OCI-LY1 (cell line): ENCODE data around the gene WNK2.

Experiments used
- H2AFZ ChIP-seq: fragments of 200-600 bp; sonication (generic), shearing (Covaris generic); 2 replicates; pipeline ENCODE4 v1.6.0; 2014; ENCODE audit warnings: antibody characterized with exemption, mild to moderate bottlenecking, low read length
- H3F3A ChIP-seq: fragments of 200-600 bp; sonication (generic), shearing (Covaris generic); 2 replicates; pipeline ENCODE4 v1.6.0; 2014; ENCODE audit warnings: mild to moderate bottlenecking, antibody characterized with exemption, low read length, moderate library complexity; ENCODE audit not compliant: insufficient read depth
- H3K27ac ChIP-seq: fragments of 200-600 bp; sonication (generic); 2 replicates; pipeline ENCODE4 v1.5.1; 2014; ENCODE audit warnings: low read length, mixed run types, mild to moderate bottlenecking, low read depth; ENCODE audit not compliant: poor library complexity, severe bottlenecking
- H3K27me3 ChIP-seq: fragments of 200-600 bp; sonication (generic); 2 replicates; pipeline ENCODE4 v1.6.0; 2014; ENCODE audit warnings: antibody characterized with exemption, mild to moderate bottlenecking, low read length, moderate library complexity; ENCODE audit not compliant: insufficient read depth
- H3K36me3 ChIP-seq: fragments of 200-600 bp; sonication (generic); 2 replicates; pipeline ENCODE4 v1.6.1; 2014; ENCODE audit warnings: mild to moderate bottlenecking, antibody characterized with exemption, low read length, moderate library complexity, mixed read lengths; ENCODE audit not compliant: insufficient read depth
- H3K4me1 ChIP-seq: fragments of 200-600 bp; sonication (generic); 2 replicates; pipeline ENCODE4 v1.5.1; 2014; ENCODE audit warnings: mild to moderate bottlenecking, low read length, moderate library complexity; ENCODE audit not compliant: insufficient read depth, severe bottlenecking
- H3K4me2 ChIP-seq: fragments of 200-600 bp; sonication (generic), shearing (Covaris generic); 2 replicates; pipeline ENCODE4 v1.6.1; 2014; ENCODE audit warnings: low read length
- H3K4me3 ChIP-seq: fragments of 200-600 bp; sonication (generic); 2 replicates; pipeline ENCODE4 v1.5.1; 2014; ENCODE audit warnings: low read length, low read depth, mild to moderate bottlenecking, mixed read lengths; ENCODE audit not compliant: poor library complexity, severe bottlenecking
- H3K79me2 ChIP-seq: fragments of 200-600 bp; shearing (Covaris generic); 2 replicates; pipeline ENCODE4 v1.6.1; 2016; ENCODE audit warnings: mixed run types, low read length, mixed read lengths; ENCODE audit not compliant: insufficient read depth
- H3K9ac ChIP-seq: fragments of 200-600 bp; sonication (generic), shearing (Covaris generic); 2 replicates; pipeline ENCODE4 v1.6.1; 2014; ENCODE audit warnings: mild to moderate bottlenecking, low read length, mixed read lengths
- H3K9me2 ChIP-seq: fragments of 200-600 bp; sonication (generic), shearing (Covaris generic); 2 replicates; pipeline ENCODE4 v1.6.1; 2014; ENCODE audit warnings: low read depth, mild to moderate bottlenecking, low read length, mixed read lengths
- H3K9me3 ChIP-seq: fragments of 200-600 bp; shearing (Covaris generic); 2 replicates; pipeline ENCODE4 v1.6.1; 2014; ENCODE audit warnings: low read length, mixed read lengths
- H4K20me1 ChIP-seq: fragments of 200-600 bp; sonication (generic), shearing (Covaris generic); 2 replicates; pipeline ENCODE4 v1.6.0; 2016; ENCODE audit warnings: mild to moderate bottlenecking, low read length; ENCODE audit not compliant: insufficient read depth
- CTCF ChIP-seq: fragments of 200-600 bp; sonication (generic), shearing (Covaris generic); IDR thresholded peaks from 2 replicates; pipeline ENCODE4 v1.5.1; 2017; ENCODE audit warnings: mild to moderate bottlenecking, antibody characterized with exemption, low read length, moderate library complexity, mixed read lengths
- EZH2 ChIP-seq: fragments of 200-600 bp; sonication (generic), shearing (Covaris generic); IDR thresholded peaks from 2 replicates; pipeline ENCODE4 v1.8.0; 2017; ENCODE audit warnings: borderline replicate concordance, mixed run types, mild to moderate bottlenecking, antibody characterized with exemption, low read length, moderate library complexity, mixed read lengths

Gene WNK2

GRCh38 chr9:93225417-93225816, 41.5 kb downstream of the WNK2 start:
- Histone ChIP-seq H3K4me1 (peaks cover 38% of the 10 kb centered on the region), H3K4me3 (no peak overlapping the region), H3K4me2 (peak overlapping the region; percentile 25; the same call in 1 of the 2 replicates), H3F3A (no peaks in the 10 kb centered on the region), H3K27ac (no peak overlapping the region), H3K9me3 (no peaks in the 10 kb centered on the region), H2AFZ (no peak overlapping the region), H3K9ac (no peak overlapping the region; the same call in 1 of the 2 replicates), H3K9me2 (no peaks in the 10 kb centered on the region), H3K79me2 (no peaks in the 10 kb centered on the region), H4K20me1 (no peaks in the 10 kb centered on the region), H3K27me3 (no peaks in the 10 kb centered on the region), H3K36me3 (no peaks in the 10 kb centered on the region)
- TF ChIP-seq EZH2 = no peak
- TF ChIP-seq CTCF = no peak; the same call in 1 of the 2 replicates

- H3K9me2 ChIP-seq = no peaks in the 10 kb centered on the region
- TF ChIP-seq CTCF (no peak), EZH2 (no peak)
- H3K27me3 ChIP-seq = no peaks in the 10 kb centered on the region
- H3K9me3 ChIP-seq = no peaks in the 10 kb centered on the region
- no peaks in the 10 kb centered on the region for H3K79me2 ChIP-seq
- H3F3A ChIP-seq = no peaks in the 10 kb centered on the region
- no peak overlapping the region for H3K4me3 ChIP-seq
- peaks cover 38% of the 10 kb centered on the region for H3K4me1 ChIP-seq
- no peaks in the 10 kb centered on the region for H4K20me1 ChIP-seq
- H3K4me2 ChIP-seq = peak overlapping the region; percentile 25; the same call in 1 of the 2 replicates
- H2AFZ ChIP-seq = no peak overlapping the region
- H3K9ac ChIP-seq = no peak overlapping the region; the same call in 1 of the 2 replicates
- no peaks in the 10 kb centered on the region for H3K36me3 ChIP-seq
- no peak overlapping the region for H3K27ac ChIP-seq
Observed at GRCh38 chr9:93225892-93226291, 42.0 kb downstream of the WNK2 start.

GRCh38 chr9:93226819-93227218, 42.9 kb downstream of the WNK2 start:
- H3K27ac ChIP-seq = no peak overlapping the region
- 0 out of 2 replicates have a peak, but pooled peaks cover 3% of the 10 kb centered on the region for H3K27me3 ChIP-seq
- no peaks in the 10 kb centered on the region for H3K79me2 ChIP-seq
- H3K36me3 ChIP-seq = no peaks in the 10 kb centered on the region
- peaks cover 38% of the 10 kb centered on the region for H3K4me1 ChIP-seq
- H3K9ac ChIP-seq = no peak overlapping the region
- H3F3A ChIP-seq = no peaks in the 10 kb centered on the region
- no peaks in the 10 kb centered on the region for H3K9me3 ChIP-seq
- no peak overlapping the region for H2AFZ ChIP-seq
- no peak overlapping the region for H3K4me3 ChIP-seq
- no peaks in the 10 kb centered on the region for H3K9me2 ChIP-seq
- no peak for TF ChIP-seq EZH2
- TF ChIP-seq CTCF = no peak
- no peaks in the 10 kb centered on the region for H4K20me1 ChIP-seq
- no peak overlapping the region for H3K4me2 ChIP-seq
